ENCODE results near the gene E2F1. TPM values are rescaled to one million over a fixed set of nuclear protein-coding genes. Genes with fewer than 3 reads are reported as not detected.
A peak's percentile ranks its signal among the peaks of the same experiment; 100 is the strongest.
"Not testable (repeated sequence)": the region's sequence is repeated elsewhere in the genome, so short reads cannot be mapped to it uniquely, and the experiment has no call there.

The E2F1 gene
- total and polyA plus RNA-seq, 3 experiments from 2014 or later = 0.52 to 72.3 (median 68.8) TPM

DNA sequence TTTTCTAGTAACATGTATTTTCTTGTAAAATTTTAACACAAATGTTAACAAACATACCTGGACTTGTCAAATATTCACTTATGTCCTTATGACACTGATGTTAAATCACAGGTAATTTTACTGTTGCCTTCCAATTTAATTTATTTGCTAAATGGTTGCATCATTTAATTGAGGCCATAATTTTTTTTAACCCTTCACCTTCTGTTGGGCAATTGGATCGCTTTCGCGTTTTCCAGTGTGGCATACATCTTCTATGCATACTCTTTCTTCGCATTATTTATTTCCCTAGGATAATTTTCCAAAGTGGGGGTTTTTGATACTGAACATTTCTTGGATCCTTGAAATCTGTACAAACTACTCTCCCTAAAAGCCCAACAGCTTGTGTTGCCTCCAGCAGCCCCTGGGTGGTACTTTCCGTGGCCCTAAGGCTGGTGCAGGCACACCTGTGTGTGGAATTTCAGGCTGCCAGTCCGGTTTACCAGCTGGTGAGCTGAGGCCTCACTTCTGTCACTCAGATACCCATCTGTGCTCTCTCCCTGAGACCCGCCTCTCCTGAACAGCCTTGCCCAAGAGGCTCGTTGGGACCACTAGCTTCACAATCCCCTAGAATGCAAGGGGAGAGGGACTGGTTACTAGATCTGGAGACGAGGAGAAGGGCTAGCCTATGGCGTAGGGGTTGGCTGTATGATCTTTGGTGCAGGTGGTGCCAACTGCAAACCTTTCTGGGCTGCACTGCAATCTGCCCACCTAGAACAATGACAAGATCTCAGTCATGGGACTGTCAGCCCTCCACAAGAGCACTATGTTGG, 35.2 kb downstream of the E2F1 start:
- ChIA-PET CTCF (interaction anchor here (13.0 kb wide), 1 partner anchor 14 kb away, joined by 87 read pairs; the partner anchor contains the start of genes ACTL10 and C20orf144), POLR2A (no interaction called here)
- Histone ChIP-seq H3K4me3 (ENCODE audit: low read length) (no peak overlapping the region), H3K36me3 (ENCODE audit: insufficient read depth, low read length) (no peaks in the 10 kb centered on the region), H3K4me1 (ENCODE audit: insufficient read depth, low read length) (peaks cover 9% of the 10 kb centered on the region), H3K27me3 (ENCODE audit: insufficient read depth, low read length, poor library complexity, severe bottlenecking) (no peaks in the 10 kb centered on the region), H3K27ac (ENCODE audit: low read depth, low read length) (no peak overlapping the region), H3K9me3 (ENCODE audit: low read length) (no peaks in the 10 kb centered on the region)
- Mint-ChIP-seq H3K27ac (peak overlapping the region in 2 of 8 donors; percentile 23 to 61), H3K9me3 (no peaks in the 10 kb centered on the region), H3K4me3 (no peak overlapping the region), H3K36me3 (peaks cover 0 to 9% (median 3%) of the 10 kb centered on the region in 3 donors), H3K27me3 (peaks cover 0 to 1% of the 10 kb centered on the region in 2 donors), H3K4me1 (peaks cover 19 to 41% (median 22%) of the 10 kb centered on the region in 3 donors)
- no peak for DNase-seq

DNA sequence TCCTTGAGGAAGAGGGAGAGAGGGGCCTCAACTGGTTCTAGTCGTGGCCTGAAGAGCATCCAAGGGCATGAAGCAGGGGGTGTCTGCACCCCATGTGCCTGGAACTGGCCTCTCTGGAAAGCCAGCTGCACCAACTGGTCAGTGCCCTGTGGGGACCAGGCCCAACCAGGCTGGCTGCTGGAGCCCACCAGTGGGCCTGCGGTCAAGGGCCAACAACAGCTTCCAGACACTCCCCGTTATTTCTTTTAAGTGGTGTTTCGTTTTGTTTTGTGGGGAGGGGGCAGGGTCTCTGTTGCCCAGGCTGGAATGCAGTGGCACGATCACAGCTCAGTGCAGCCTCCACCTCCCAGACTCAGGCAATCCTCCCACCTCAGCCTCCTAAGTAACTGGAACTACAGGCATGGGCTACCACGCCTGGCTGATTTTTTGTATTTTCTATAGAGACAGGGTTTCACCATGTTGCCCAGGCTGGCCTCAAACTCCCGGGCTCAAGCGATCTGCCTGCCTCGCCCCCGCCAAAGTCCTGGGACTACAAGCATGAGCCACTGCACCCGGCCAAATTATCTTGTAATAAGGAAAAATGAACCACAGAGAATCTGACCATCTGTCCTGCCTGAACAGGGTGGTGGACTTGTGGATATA, 36.0 kb downstream of the E2F1 start:
- H3K27ac Mint-ChIP-seq = peak overlapping the region in 1 of 8 donors; percentile 24
- no peaks in the 10 kb centered on the region for H3K27me3 ChIP-seq (ENCODE audit: insufficient read depth, low read length, poor library complexity, severe bottlenecking)
- H3K9me3 ChIP-seq (ENCODE audit: low read length) = no peaks in the 10 kb centered on the region
- no peaks in the 10 kb centered on the region for H3K9me3 Mint-ChIP-seq
- H3K27me3 Mint-ChIP-seq = peaks cover 0 to 1% of the 10 kb centered on the region in 2 donors
- DNase-seq = no peak
- POLR2A ChIA-PET = no interaction called here
- no peak overlapping the region for H3K4me3 Mint-ChIP-seq
- H3K27ac ChIP-seq (ENCODE audit: low read depth, low read length) = no peak overlapping the region
- CTCF ChIA-PET = interaction anchor here (13.0 kb wide), 1 partner anchor 15 kb away, joined by 87 read pairs; the partner anchor contains the start of genes ACTL10 and C20orf144
- peaks cover 19 to 41% (median 22%) of the 10 kb centered on the region in 3 donors for H3K4me1 Mint-ChIP-seq
- H3K36me3 Mint-ChIP-seq = peaks cover 0 to 16% (median 7%) of the 10 kb centered on the region in 3 donors
- peaks cover 9% of the 10 kb centered on the region for H3K4me1 ChIP-seq (ENCODE audit: insufficient read depth, low read length)
- no peaks in the 10 kb centered on the region for H3K36me3 ChIP-seq (ENCODE audit: insufficient read depth, low read length)
- no peak overlapping the region for H3K4me3 ChIP-seq (ENCODE audit: low read length)

DNA sequence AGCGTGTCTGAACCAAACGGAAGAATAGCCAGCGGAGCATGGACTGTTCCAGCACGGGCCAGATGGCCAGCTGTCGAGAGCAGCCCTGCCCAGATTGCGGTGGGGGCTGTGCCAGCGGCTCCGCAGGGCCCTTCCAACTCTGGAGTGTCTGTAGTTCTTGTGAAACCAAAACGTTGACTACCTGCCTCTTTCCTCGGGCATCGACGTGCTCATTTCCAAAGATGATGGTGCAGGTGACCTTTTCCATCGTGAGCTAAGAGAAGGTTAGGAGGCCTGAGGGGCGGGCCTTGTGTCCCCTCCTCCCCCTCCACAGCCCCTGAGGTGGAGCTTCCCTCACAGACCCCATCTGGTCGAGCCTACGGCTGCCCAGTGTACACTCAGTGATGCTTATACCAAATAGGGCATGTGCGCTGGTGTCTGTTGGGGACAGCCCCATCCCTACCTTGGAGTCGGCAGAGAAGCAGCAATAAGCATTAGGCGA, 36.9 kb downstream of the E2F1 start:
- no peak overlapping the region for H3K4me3 ChIP-seq (ENCODE audit: low read length)
- H3K27ac ChIP-seq (ENCODE audit: low read depth, low read length) = no peak overlapping the region
- Mint-ChIP-seq H3K9me3 (no peaks in the 10 kb centered on the region), H3K4me3 (peak overlapping the region in 1 of 7 donors; percentile 66), H3K27me3 (no peaks in the 10 kb centered on the region), H3K27ac (peak overlapping the region in 6 of 8 donors; percentile 6 to 84 (median 41)), H3K4me1 (peaks cover 19 to 41% (median 22%) of the 10 kb centered on the region in 3 donors), H3K36me3 (peaks cover 0 to 26% (median 9%) of the 10 kb centered on the region in 3 donors)
- no peak for DNase-seq
- H3K4me1 ChIP-seq (ENCODE audit: insufficient read depth, low read length) = peaks cover 9% of the 10 kb centered on the region
- no peaks in the 10 kb centered on the region for H3K9me3 ChIP-seq (ENCODE audit: low read length)
- no peaks in the 10 kb centered on the region for H3K36me3 ChIP-seq (ENCODE audit: insufficient read depth, low read length)
- ChIA-PET POLR2A (no interaction called here), CTCF (interaction anchor here (0.7 to 13.0 kb wide), 2 partner anchors 16 to 192 kb away, joined by 3 to 87 read pairs; partner anchors contain the start of genes ACTL10 and C20orf144)
- H3K27me3 ChIP-seq (ENCODE audit: insufficient read depth, low read length, poor library complexity, severe bottlenecking) = no peaks in the 10 kb centered on the region

DNA sequence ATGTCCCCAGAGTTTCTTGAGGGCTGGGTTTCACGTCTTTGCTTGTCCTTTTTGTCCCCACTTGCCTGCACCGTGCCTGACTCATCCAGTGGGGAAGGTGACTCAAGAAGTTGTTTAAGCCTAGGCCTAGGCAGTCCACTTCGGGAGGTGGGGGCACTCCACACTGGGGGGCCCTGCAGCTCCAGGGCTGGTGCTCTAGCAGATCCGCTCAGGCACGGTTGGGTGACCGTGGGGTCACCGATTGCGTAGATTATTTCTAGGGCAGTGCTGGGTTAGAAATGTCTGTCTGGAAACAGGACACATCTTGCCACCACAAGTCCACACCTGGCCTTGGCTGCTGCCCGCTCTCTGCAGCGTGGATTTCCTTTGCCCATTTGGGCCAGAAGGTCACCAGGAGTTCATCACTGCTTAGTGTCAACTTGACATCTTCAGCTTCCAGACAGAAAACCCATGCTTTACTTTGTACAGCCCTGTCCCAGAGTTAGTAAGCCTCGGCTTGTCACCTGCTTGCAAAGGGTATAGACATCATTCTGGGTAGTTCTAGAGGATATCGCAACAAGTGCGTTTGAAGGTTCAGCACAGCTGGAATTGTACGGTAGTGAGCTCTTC, 37.7 kb downstream of the E2F1 start:
- CTCF ChIA-PET = interaction anchor here (13.0 kb wide), 1 partner anchor 17 kb away, joined by 87 read pairs; the partner anchor contains the start of genes ACTL10 and C20orf144
- POLR2A ChIA-PET = no interaction called here
- no peak for DNase-seq
- Mint-ChIP-seq H3K27ac (peak overlapping the region in 4 of 8 donors; percentile 47 to 96 (median 67)), H3K36me3 (peaks cover 0 to 32% (median 9%) of the 10 kb centered on the region in 3 donors), H3K9me3 (no peaks in the 10 kb centered on the region), H3K4me3 (peak overlapping the region in 1 of 7 donors; percentile 23), H3K4me1 (peaks cover 19 to 40% (median 22%) of the 10 kb centered on the region in 3 donors), H3K27me3 (no peaks in the 10 kb centered on the region)
- no peak overlapping the region for H3K27ac ChIP-seq (ENCODE audit: low read depth, low read length)
- no peaks in the 10 kb centered on the region for H3K36me3 ChIP-seq (ENCODE audit: insufficient read depth, low read length)
- peaks cover 9% of the 10 kb centered on the region for H3K4me1 ChIP-seq (ENCODE audit: insufficient read depth, low read length)
- no peak overlapping the region for H3K4me3 ChIP-seq (ENCODE audit: low read length)
- no peaks in the 10 kb centered on the region for H3K9me3 ChIP-seq (ENCODE audit: low read length)
- H3K27me3 ChIP-seq (ENCODE audit: insufficient read depth, low read length, poor library complexity, severe bottlenecking) = no peaks in the 10 kb centered on the region

- ChIA-PET CTCF (interaction anchor here (13.0 kb wide), 1 partner anchor 18 kb away, joined by 87 read pairs; the partner anchor contains the start of genes ACTL10 and C20orf144), POLR2A (interaction anchor here (1.4 kb wide), 1 partner anchor 19 kb away, joined by 4 read pairs; the partner anchor contains the start of gene ACTL10)
- no peak for DNase-seq
- H3K27ac ChIP-seq (ENCODE audit: low read depth, low read length) = no peak overlapping the region
- Mint-ChIP-seq H3K27me3 (no peaks in the 10 kb centered on the region), H3K4me1 (peaks cover 17 to 33% (median 17%) of the 10 kb centered on the region in 3 donors), H3K36me3 (peaks cover 0 to 39% (median 9%) of the 10 kb centered on the region in 3 donors), H3K9me3 (no peaks in the 10 kb centered on the region), H3K4me3 (peak overlapping the region in 6 of 7 donors; percentile 32 to 84 (median 66)), H3K27ac (peak overlapping the region; percentile 62 to 97 (median 84))
- H3K4me1 ChIP-seq (ENCODE audit: insufficient read depth, low read length) = peaks cover 9% of the 10 kb centered on the region
- peaks cover 2% of the 10 kb centered on the region for H3K36me3 ChIP-seq (ENCODE audit: insufficient read depth, low read length)
- no peaks in the 10 kb centered on the region for H3K27me3 ChIP-seq (ENCODE audit: insufficient read depth, low read length, poor library complexity, severe bottlenecking)
- no peaks in the 10 kb centered on the region for H3K9me3 ChIP-seq (ENCODE audit: low read length)
- no peak overlapping the region for H3K4me3 ChIP-seq (ENCODE audit: low read length)
Measured at GRCh38 chr20:33647603-33648395, 38.4 kb downstream of the E2F1 start.

GRCh38 chr20:33646959-33647602, 39.1 kb downstream of the E2F1 start:
- H3K4me3 Mint-ChIP-seq = peak overlapping the region in 3 of 7 donors; percentile 12 to 84 (median 29)
- not testable (repeated sequence) for H3K27me3 ChIP-seq (ENCODE audit: insufficient read depth, low read length, poor library complexity, severe bottlenecking); H3K4me3 ChIP-seq (ENCODE audit: low read length); H3K27me3 Mint-ChIP-seq; H3K36me3 ChIP-seq (ENCODE audit: insufficient read depth, low read length); H3K9me3 Mint-ChIP-seq; H3K4me1 ChIP-seq (ENCODE audit: insufficient read depth, low read length); DNase-seq; H3K27ac ChIP-seq (ENCODE audit: low read depth, low read length); H3K9me3 ChIP-seq (ENCODE audit: low read length)
- ChIA-PET CTCF (interaction anchor here (13.0 kb wide), 1 partner anchor 18 kb away, joined by 87 read pairs; the partner anchor contains the start of genes ACTL10 and C20orf144), POLR2A (interaction anchor here (1.4 kb wide), 1 partner anchor 20 kb away, joined by 4 read pairs; the partner anchor contains the start of gene ACTL10)
- H3K4me1 Mint-ChIP-seq = peaks cover 15 to 30% (median 17%) of the 10 kb centered on the region in 3 donors
- H3K27ac Mint-ChIP-seq = peak overlapping the region in 7 of 8 donors; percentile 50 to 96 (median 64)
- H3K36me3 Mint-ChIP-seq = peaks cover 0 to 44% (median 9%) of the 10 kb centered on the region in 3 donors
